ENCODE measurements around the gene AKTIP. TPM values are rescaled to one million over a fixed set of nuclear protein-coding genes. Genes with fewer than 3 reads are reported as not detected.

The AKTIP gene
- 10 to 100 TPM; 61.8 to 66.2 TPM for total RNA-seq

GRCh38 chr16:53502331-53503269 lies at the start of gene AKTIP:
TSS of gene AKTIP (minus strand) at chr16:53503209. CDS start at chr16:53500259, 2,950 bp downstream.

Other genes starting within 250 kb of the AKTIP start
- 100 to 1,000 TPM; 223 to 225 TPM for gene RBL2, start 68.7 kb downstream of the AKTIP start, total RNA-seq
- 1 to 10 TPM; 5.3 to 5.5 TPM for gene RPGRIP1L, start 200.7 kb upstream of the AKTIP start, total RNA-seq
- 10 to 100 TPM; 42.4 to 45.6 TPM for gene FTO, start 200.9 kb upstream of the AKTIP start, total RNA-seq

All from activated naive CD4-positive, alpha-beta T cell treated with anti-CD3 and anti-CD28 coated beads, Interleukin-2, amount 10 ng/mL, durations not matched to agents 5 hours and 36 hours (primary cell).